IMR-90 (cell line): ENCODE measurements around the gene NUTM1. TPM values are rescaled to one million over a fixed set of nuclear protein-coding genes. Genes with fewer than 3 reads are reported as not detected.

ENCODE experiments used
- microRNA-seq, 2 experiments: library from miRNA; stranded (forward) in 1 of 2; unstranded in 1 of 2; fragments of 10-50 nt in 1 of 2; fragments of <30 nt in 1 of 2; gene quantifications in 1 of 2; microRNA quantifications in 1 of 2; one replicate each; pipeline versions ENCODE3 to v1.1.0; 2013 to 2020; ENCODE audit not compliant: insufficient read depth in 1 of 2, insufficient read length in 1 of 2, unreplicated experiment in 1 of 2
- polyA plus RNA-seq, 3 experiments: library from polyadenylated mRNA; depleted of rRNA; stranded (reverse); fragments of >200 nt; gene quantifications; 2 replicates each; pipeline ENCODE4 v1.2.3, GENCODE V29; 2012; ENCODE audit warnings: low replicate concordance in 1 of 3
- small RNA-seq, 5 experiments: library from RNA; depleted of rRNA; stranded (forward); fragments of <200 nt; gene quantifications; one replicate each; pipeline ENCODE3, GENCODE V24; 2012
- total RNA-seq: library from RNA; depleted of rRNA; stranded (reverse); fragments of >200 nt; gene quantifications from 2 replicates; pipeline ENCODE4 v1.2.3, GENCODE V29; 2012; rRNA removed

The NUTM1 gene
- total and polyA plus RNA-seq, 2 of the 4 experiments (the other 2 are of a cell fraction) = not detected

Small RNAs within 50 kb of the gene (microRNA-seq; reads per million reads assigned to microRNA genes)
- gene MIR1233-1 (ENCODE audit: insufficient read depth in 1 of 2, insufficient read length in 1 of 2, unreplicated experiment in 1 of 2) (0 reads per million in 2 experiments), gene RF00019 (ENCODE audit: insufficient read depth, insufficient read length) (not detected)

Small RNAs within 50 kb of the gene (small RNA-seq; reads per million reads assigned to genes)
- 0 reads per million in 5 experiments for gene MIR1233-1
- gene RF00019 = 0 reads per million in 5 experiments

Other genes starting within 250 kb of the NUTM1 start
- gene EMC7, start 241.5 kb upstream of the NUTM1 start, total RNA-seq = 46.6 and 58.6 TPM in 2 replicates
- gene EMC7, start 241.5 kb upstream of the NUTM1 start, polyA plus RNA-seq (2012; rRNA removed) = 66.8 and 76.4 TPM in 2 replicates
- 1.3 and 1.9 TPM in 2 replicates for gene PGBD4, start 241.2 kb upstream of the NUTM1 start, total RNA-seq
- gene PGBD4, start 241.2 kb upstream of the NUTM1 start, polyA plus RNA-seq (2012; rRNA removed) = 0.75 and 0.89 TPM in 2 replicates
- gene KATNBL1, start 133.2 kb upstream of the NUTM1 start, total RNA-seq = 24.0 and 50.5 TPM in 2 replicates
- gene KATNBL1, start 133.2 kb upstream of the NUTM1 start, polyA plus RNA-seq (2012; rRNA removed) = 14.4 and 17.1 TPM in 2 replicates
- 189 and 330 TPM in 2 replicates for gene EMC4, start 118.3 kb upstream of the NUTM1 start, total RNA-seq
- 120 and 148 TPM in 2 replicates for gene EMC4, start 118.3 kb upstream of the NUTM1 start, polyA plus RNA-seq (2012; rRNA removed)
- 10.0 and 10.2 TPM in 2 replicates for gene SLC12A6, start 5.5 kb upstream of the NUTM1 start, total RNA-seq
- 6.9 and 7.7 TPM in 2 replicates for gene SLC12A6, start 5.5 kb upstream of the NUTM1 start, polyA plus RNA-seq (2012; rRNA removed)
- gene NOP10, start 179 bp upstream of the NUTM1 start, total RNA-seq = 141 and 211 TPM in 2 replicates
- gene NOP10, start 179 bp upstream of the NUTM1 start, polyA plus RNA-seq (2012; rRNA removed) = 444 and 468 TPM in 2 replicates
- gene LPCAT4, start 23.9 kb downstream of the NUTM1 start, total RNA-seq = 3.8 and 3.9 TPM in 2 replicates
- 44.4 and 57.5 TPM in 2 replicates for gene LPCAT4, start 23.9 kb downstream of the NUTM1 start, polyA plus RNA-seq (2012; rRNA removed)
- 4.7 and 5.3 TPM in 2 replicates for gene GOLGA8A, start 94.5 kb downstream of the NUTM1 start, total RNA-seq
- 21.4 and 33.8 TPM in 2 replicates for gene GOLGA8A, start 94.5 kb downstream of the NUTM1 start, polyA plus RNA-seq (2012; rRNA removed)
- 6.4 and 7.7 TPM in 2 replicates for gene GOLGA8B, start 240.3 kb downstream of the NUTM1 start, total RNA-seq
- 27.1 and 31.6 TPM in 2 replicates for gene GOLGA8B, start 240.3 kb downstream of the NUTM1 start, polyA plus RNA-seq (2012; rRNA removed)